NCI-H2107 treated with DMSO at 0.1 percent for 48 hours (cell line): ENCODE results near the gene SLC1A4.
"Not testable (repeated sequence)": the region's sequence is repeated elsewhere in the genome, so short reads cannot be mapped to it uniquely, and the experiment has no call there.

Experiments
- DNase-seq: peaks from one replicate; lab custom pipeline; 2025; ENCODE audit not compliant: unreplicated experiment; lab: John Stamatoyannopoulos, UW

Gene SLC1A4

DNA sequence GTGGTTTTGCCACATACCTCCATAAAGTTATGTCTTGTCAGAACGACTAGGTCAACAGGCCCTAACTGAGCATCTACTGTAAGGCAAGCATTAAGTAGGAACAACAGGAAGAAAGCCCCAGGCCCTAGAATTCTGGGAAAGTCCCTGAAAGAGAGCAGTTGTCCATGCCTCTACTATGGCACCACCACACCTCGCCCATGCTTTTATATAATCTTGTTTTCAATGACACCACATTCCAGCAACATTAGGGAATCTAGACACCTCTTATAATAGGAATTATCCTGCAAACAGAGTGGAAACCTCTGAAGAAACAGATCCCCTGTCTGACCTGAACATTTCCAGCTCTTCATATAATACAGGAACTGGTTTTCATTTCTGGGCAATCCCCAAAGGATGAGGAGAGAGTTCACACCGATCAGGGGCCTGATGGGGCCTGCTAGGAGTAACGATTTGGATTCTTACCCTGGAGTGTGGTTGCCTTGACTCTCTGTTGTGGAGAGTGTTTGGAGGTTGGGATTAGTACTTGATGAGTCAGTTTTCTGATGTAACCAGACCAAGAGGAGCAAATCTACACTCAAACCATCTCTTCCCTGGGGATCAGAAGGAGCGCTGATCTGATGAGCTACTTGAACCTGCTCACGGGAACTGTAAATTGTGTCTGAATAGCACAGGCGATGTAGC is 35.1 kb downstream of the SLC1A4 start:
- DNase-seq: peak; percentile 39

DNA sequence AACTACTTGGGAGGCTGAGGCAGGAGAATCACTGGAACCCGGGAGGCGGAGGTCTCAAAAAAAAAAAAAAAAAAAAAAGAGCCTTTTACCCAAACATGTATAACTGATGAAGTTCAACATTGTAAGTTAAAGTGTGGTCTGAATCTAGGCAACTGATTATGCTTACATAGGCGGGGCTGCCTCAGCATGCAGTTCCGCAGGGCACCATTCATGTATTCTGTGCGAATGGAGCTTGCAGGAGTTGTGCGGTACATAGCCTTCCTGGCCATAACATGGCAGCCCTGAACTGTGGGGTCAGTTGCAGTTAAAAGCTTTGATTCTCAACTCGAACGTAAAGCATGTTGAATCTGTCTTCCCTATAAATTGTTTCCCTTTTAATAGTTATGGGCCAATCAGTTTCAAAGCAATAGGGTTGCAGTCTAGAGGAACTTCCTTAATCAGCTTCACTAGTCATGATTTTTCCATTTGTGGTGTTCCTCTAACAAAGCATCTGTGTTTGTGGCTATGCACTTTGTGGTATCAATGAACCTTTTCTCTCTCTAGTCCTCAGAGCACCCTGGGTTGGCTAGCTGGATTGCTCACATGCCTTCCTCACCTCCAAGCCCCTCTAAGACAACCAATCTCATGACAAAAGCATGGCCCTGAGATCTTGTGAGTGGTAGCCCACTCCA is 36.4 kb downstream of the SLC1A4 start:
- no peak for DNase-seq

DNA sequence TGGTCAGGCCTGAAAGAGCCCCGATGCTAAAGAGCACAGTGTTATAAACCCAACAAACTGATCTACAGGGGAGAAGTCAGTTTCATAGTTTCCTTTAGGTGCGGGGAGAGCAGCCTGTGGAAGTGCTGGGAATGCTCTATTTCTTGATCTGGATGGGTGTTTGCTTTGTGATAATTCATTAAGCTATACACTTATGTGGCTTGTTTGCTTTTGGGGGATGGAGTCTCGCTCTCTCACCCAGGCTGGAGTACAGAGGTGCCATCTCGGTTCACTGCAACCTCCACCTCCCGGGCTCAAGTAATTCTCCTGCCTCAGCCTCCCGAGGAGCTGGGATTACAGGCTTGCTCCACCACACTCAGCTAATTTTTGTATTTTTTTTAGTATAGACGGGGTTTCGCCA is 37.0 kb downstream of the SLC1A4 start:
- no peak for DNase-seq

- no peak for DNase-seq
Observed at GRCh38 chr2:65026704-65027464, 37.7 kb downstream of the SLC1A4 start.

- no peak for DNase-seq
Observed at GRCh38 chr2:65027616-65028244, 38.5 kb downstream of the SLC1A4 start.

GRCh38 chr2:65030476-65031332 is 41.5 kb downstream of the SLC1A4 start:
- peak; percentile 59 for DNase-seq

DNA sequence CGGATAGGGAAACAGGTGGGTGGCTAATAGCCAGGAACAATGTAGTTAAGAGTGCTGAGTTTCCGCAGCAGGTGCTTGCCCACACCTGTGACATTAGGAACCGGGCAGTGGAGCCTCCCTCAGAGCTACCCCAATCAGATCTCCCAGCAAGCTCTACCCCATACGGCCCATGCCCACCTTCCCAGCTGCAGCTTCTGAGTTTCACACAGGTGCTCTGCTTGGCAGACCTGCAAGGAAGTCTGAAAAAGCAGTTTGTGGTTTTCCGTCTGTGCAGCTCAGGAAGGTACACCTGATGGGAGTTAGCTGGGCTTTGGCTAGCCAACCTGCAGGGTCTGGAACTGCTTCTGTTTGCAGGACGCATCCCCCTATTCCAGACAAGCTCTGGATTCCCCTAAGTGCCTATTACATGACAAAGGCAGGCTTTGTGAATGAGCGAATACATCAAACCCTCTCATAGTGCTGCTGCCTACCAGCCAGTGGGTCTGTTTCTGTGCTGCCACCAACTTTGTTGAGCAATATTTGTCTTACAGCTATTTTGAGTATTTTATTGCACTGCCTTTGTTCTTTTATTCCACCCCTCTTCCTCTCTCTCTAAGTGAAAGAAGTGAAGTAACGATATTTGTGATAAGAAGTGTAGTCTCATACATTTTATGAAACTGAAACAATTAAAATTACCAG is 42.3 kb downstream of the SLC1A4 start:
- DNase-seq: peak; percentile 95

- peak; percentile 69 for DNase-seq
Observed at GRCh38 chr2:65032019-65032975, 43.1 kb downstream of the SLC1A4 start.

GRCh38 chr2:65033178-65033577 is 44.0 kb downstream of the SLC1A4 start:
- DNase-seq: peak; percentile 57

DNA sequence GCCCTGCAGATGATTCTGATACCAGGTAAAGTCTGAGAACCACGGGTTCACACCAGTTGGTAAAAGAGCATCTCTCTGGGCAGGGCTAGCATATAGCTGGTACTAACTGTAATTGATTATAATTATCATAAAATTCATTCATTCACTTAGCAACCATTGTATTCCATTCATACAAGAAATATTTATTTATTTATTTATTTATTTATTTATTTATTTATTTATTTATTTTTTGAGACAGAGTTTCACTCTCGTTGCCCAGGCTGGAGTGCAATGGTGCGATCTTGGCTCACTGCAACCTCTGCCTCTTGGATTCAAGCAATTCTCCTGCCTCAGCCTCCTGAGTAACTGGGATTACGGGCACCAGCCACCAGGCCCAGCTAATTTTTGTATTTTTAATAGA is 44.5 kb downstream of the SLC1A4 start:
- not testable (repeated sequence) for DNase-seq

- no peak for DNase-seq
Observed at GRCh38 chr2:65035351-65035943, 46.2 kb downstream of the SLC1A4 start.

- no peak for DNase-seq
Observed at GRCh38 chr2:65037178-65037577, 48.0 kb downstream of the SLC1A4 start.

GRCh38 chr2:65039640-65040039 is 50.4 kb downstream of the SLC1A4 start:
- no peak for DNase-seq

GRCh38 chr2:65040400-65041261 is 51.4 kb downstream of the SLC1A4 start:
- peak; percentile 86 for DNase-seq

DNA sequence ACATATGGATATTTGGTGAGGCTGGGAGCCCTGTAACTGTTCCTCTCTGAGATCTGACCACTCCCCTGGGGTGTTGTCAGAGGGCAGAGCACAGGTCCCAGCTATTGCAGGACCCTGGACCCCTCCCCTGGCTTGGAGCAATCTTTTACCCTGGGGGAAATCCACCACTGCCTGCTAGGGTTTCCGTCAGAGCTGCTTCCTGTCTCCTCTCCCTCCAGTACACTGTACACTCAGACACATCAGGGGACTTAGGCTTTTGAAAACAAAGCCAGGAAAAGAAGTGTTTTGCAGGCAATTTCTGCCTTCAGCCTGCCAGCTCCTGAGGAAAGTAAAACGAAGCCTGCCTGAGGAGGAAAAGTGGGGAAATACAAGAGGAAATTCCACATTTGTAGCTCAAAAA is 53.8 kb downstream of the SLC1A4 start:
- no peak for DNase-seq

DNA sequence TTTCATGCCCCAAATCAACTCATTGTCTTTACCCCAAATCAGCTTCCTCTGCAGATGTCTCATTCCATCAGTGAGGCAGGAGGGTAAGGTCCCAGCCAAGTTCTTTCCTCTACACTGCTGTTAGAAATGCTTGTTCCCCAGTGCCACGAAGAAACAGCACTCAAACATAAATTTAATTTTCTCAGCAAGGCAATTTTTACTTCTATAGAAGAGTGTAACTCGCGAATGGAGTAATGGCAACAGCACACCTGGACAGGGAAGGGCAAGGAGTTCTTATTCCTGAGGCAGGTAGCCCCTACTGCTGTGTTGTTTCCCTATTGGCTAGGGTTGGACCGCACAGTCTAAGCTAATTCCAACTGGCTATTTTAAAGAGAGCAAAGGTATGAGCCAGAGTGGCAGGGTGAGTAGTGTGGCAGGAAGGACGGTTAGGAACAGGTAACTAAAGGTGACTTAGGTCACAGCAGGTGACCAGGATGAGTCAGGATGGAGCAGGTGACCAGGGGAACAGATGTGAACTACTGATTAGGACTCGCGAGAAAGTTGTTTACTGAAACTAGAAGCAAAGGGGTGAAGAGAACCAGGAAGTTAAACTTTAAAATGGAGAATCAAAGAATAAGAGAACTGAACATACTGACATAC is 55.0 kb downstream of the SLC1A4 start:
- no peak for DNase-seq

- DNase-seq: no peak
Observed at GRCh38 chr2:65045651-65046050, 56.5 kb downstream of the SLC1A4 start.
